H1 (cell line): ENCODE data around the gene NEURL1B. TPM values are rescaled to one million over a fixed set of nuclear protein-coding genes. Genes with fewer than 3 reads are reported as not detected.

Experiments
- CTCF ChIA-PET: fragments of 300-600 bp; sonication (Branson Sonifier 250); formaldehyde crosslinking; loops from one replicate; lab custom pipeline; 2021; ENCODE audit not compliant: partially characterized antibody; lab: Charles Lee
- POLR2A ChIA-PET: fragments of 300-600 bp; sonication (Branson Sonifier 250); formaldehyde crosslinking; loops from one replicate; lab custom pipeline; 2021; ENCODE audit warnings: inconsistent platforms; ENCODE audit not compliant: partially characterized antibody; lab: Charles Lee
- DNase-seq, 2 experiments: peaks; one replicate each; pipeline versions ENCODE4 v3.0.0 to v3.0.0-alpha.2; 2010 to 2022; ENCODE audit warnings: low spot score in 2 of 2, low read depth in 1 of 2, mixed read lengths in 1 of 2
- FAIRE-seq: peaks from 2 replicates; lab custom pipeline; 2011; peaks lifted over from hg19 to GRCh38; lab: Jason Lieb, UNC
- H2AFZ ChIP-seq: 2 replicates; pipeline ENCODE4 v1.8.1; 2012; ENCODE audit warnings: low read length, inconsistent platforms
- H2AK5ac ChIP-seq: 2 replicates; pipeline ENCODE4 v1.6.1; 2013; ENCODE audit warnings: low read depth, low read length
- H2BK120ac ChIP-seq: replicated peaks from 2 replicates; pipeline ENCODE3; 2013; ENCODE audit warnings: low read depth, low read length, inconsistent platforms
- H2BK12ac ChIP-seq: 2 replicates; pipeline ENCODE4 v1.6.1; 2013; ENCODE audit warnings: low read depth, low read length
- H2BK15ac ChIP-seq: 2 replicates; pipeline ENCODE4 v1.6.1; 2013; ENCODE audit warnings: low read length
- H2BK20ac ChIP-seq: 2 replicates; pipeline ENCODE4 v1.6.1; 2013; ENCODE audit warnings: low read length
- H2BK5ac ChIP-seq: 2 replicates; pipeline ENCODE4 v1.6.1; 2013; ENCODE audit warnings: low read depth, low read length
- H3K14ac ChIP-seq: 2 replicates; pipeline ENCODE4 v1.6.1; 2013; ENCODE audit warnings: inconsistent platforms; ENCODE audit not compliant: insufficient read length
- H3K18ac ChIP-seq: 2 replicates; pipeline ENCODE4 v1.6.1; 2013; ENCODE audit warnings: low read length; ENCODE audit errors: extremely low read depth
- H3K23ac ChIP-seq: 2 replicates; pipeline ENCODE4 v1.6.1; 2013; ENCODE audit warnings: inconsistent platforms; ENCODE audit not compliant: insufficient read length
- H3K23me2 ChIP-seq: 2 replicates; pipeline ENCODE4 v1.6.1; 2013; ENCODE audit warnings: low read depth, low read length
- H3K27ac ChIP-seq: 2 replicates; pipeline ENCODE4 v1.6.1; 2011; ENCODE audit warnings: low read depth, low read length, inconsistent platforms
- H3K27me3 ChIP-seq, 4 experiments: replicated peaks in 1 of 4; 1 replicate in 1 of 4; 2 replicates in 3 of 4; pipeline versions ENCODE4 v1.6.1 to v1.8.1; 2011 to 2013; ENCODE audit warnings: low read length in 3 of 4, mild to moderate bottlenecking in 3 of 4, inconsistent platforms in 2 of 4, mixed read lengths in 2 of 4, moderate library complexity in 1 of 4; ENCODE audit not compliant: control insufficient read depth in 3 of 4, insufficient read depth in 3 of 4; ENCODE audit errors: extremely low read depth in 1 of 4
- H3K36me3 ChIP-seq, 4 experiments: 2 replicates each; pipeline versions ENCODE4 v1.6.1 to v1.8.1; 2011 to 2013; ENCODE audit warnings: mild to moderate bottlenecking in 4 of 4, low read length in 3 of 4, moderate library complexity in 2 of 4, control low read depth in 1 of 4, inconsistent platforms in 1 of 4; ENCODE audit not compliant: insufficient read depth in 4 of 4, control insufficient read depth in 2 of 4
- H3K4ac ChIP-seq: replicated peaks from 2 replicates; pipeline ENCODE3; 2013; ENCODE audit warnings: low read length, low read depth, mixed read lengths, inconsistent platforms; ENCODE audit not compliant: insufficient read length
- H3K4me1 ChIP-seq, 4 experiments: replicated peaks in 1 of 4; 1 replicate in 1 of 4; 2 replicates in 3 of 4; pipeline versions ENCODE4 v1.6.1 to v1.8.1; 2011 to 2013; ENCODE audit warnings: low read length in 3 of 4, inconsistent platforms in 2 of 4, mixed read lengths in 1 of 4; ENCODE audit not compliant: insufficient read depth in 4 of 4, control insufficient read depth in 3 of 4
- H3K4me2 ChIP-seq, 2 experiments: 2 replicates each; pipeline versions ENCODE4 v1.6.1 to v1.8.1; 2011 to 2013; ENCODE audit warnings: low read depth in 2 of 2, low read length in 2 of 2, control low read depth in 1 of 2, inconsistent platforms in 1 of 2, mild to moderate bottlenecking in 1 of 2; ENCODE audit not compliant: insufficient read depth in 1 of 2
- H3K4me3 ChIP-seq, 4 experiments: fragments of 200-600, 300-600 bp in 1 of 4; sonication (generic), shearing (Covaris generic), sonication (Bioruptor Twin) in 1 of 4; 2 replicates each; pipeline versions ENCODE4 v1.5.1 to v1.8.1; 2011 to 2016; ENCODE audit warnings: low read length in 4 of 4, low read depth in 3 of 4, control low read depth in 2 of 4, inconsistent platforms in 2 of 4, mild to moderate bottlenecking in 2 of 4, mixed read lengths in 1 of 4, moderate library complexity in 1 of 4; ENCODE audit not compliant: insufficient read depth in 2 of 4; ENCODE audit errors: extremely low read depth in 1 of 4
- H3K56ac ChIP-seq: replicated peaks from 2 replicates; pipeline ENCODE3; 2013; ENCODE audit warnings: low read depth, mild to moderate bottlenecking, mixed read lengths, low read length, inconsistent platforms; ENCODE audit not compliant: insufficient read length
- H3K79me1 ChIP-seq: 2 replicates; pipeline ENCODE4 v1.6.1; 2013; ENCODE audit warnings: low read depth, low read length, control low read depth
- H3K79me2 ChIP-seq, 2 experiments: 2 replicates each; pipeline versions ENCODE4 v1.6.1 to v1.8.1; 2012 to 2013; ENCODE audit warnings: low read length in 2 of 2, mild to moderate bottlenecking in 2 of 2, inconsistent platforms in 1 of 2; ENCODE audit not compliant: insufficient read depth in 2 of 2, control insufficient read depth in 1 of 2
- H3K9ac ChIP-seq, 4 experiments: replicated peaks in 1 of 4; 1 replicate in 1 of 4; 2 replicates in 3 of 4; pipeline versions ENCODE4 v1.6.1 to v1.8.1; 2011 to 2013; ENCODE audit warnings: low read depth in 3 of 4, low read length in 3 of 4, control low read depth in 2 of 4, mild to moderate bottlenecking in 2 of 4, moderate library complexity in 2 of 4, inconsistent platforms in 1 of 4; ENCODE audit errors: extremely low read depth in 1 of 4
- H3K9me3 ChIP-seq, 2 experiments: 2 replicates each; pipeline versions ENCODE4 v1.6.1 to v1.8.1; 2012 to 2013; ENCODE audit warnings: mild to moderate bottlenecking in 2 of 2, moderate library complexity in 2 of 2, control low read depth in 1 of 2, inconsistent platforms in 1 of 2, low read depth in 1 of 2, low read length in 1 of 2, mixed read lengths in 1 of 2; ENCODE audit not compliant: insufficient read depth in 2 of 2
- H4K20me1 ChIP-seq, 2 experiments: replicated peaks in 1 of 2; 2 replicates each; pipeline versions ENCODE3 to v1.8.1; 2011 to 2013; ENCODE audit warnings: inconsistent platforms in 2 of 2, low read length in 2 of 2, mild to moderate bottlenecking in 1 of 2; ENCODE audit not compliant: insufficient read depth in 2 of 2, control insufficient read depth in 1 of 2
- H4K5ac ChIP-seq: 2 replicates; pipeline ENCODE4 v1.6.1; 2013; ENCODE audit warnings: low read length, low read depth, mixed read lengths, inconsistent platforms; ENCODE audit not compliant: insufficient read length
- H4K8ac ChIP-seq: 2 replicates; pipeline ENCODE4 v1.8.0; 2013; ENCODE audit warnings: mild to moderate bottlenecking, moderate library complexity, low read length, inconsistent platforms; ENCODE audit not compliant: insufficient read depth; ENCODE audit errors: extremely low read depth
- H4K91ac ChIP-seq: replicated peaks from 2 replicates; pipeline ENCODE3; 2013; ENCODE audit warnings: low read length, mixed read lengths, inconsistent platforms; ENCODE audit not compliant: insufficient read length
- CREB1 ChIP-seq: IDR thresholded peaks from 2 replicates; pipeline ENCODE4 v1.6.1; 2012; ENCODE audit warnings: inconsistent platforms
- EZH2 ChIP-seq: fragments of 200-600 bp; sonication (generic); IDR thresholded peaks from 2 replicates; pipeline ENCODE4 v1.7.1; 2012; ENCODE audit warnings: low read depth, mild to moderate bottlenecking, moderate library complexity, low read length, inconsistent platforms; ENCODE audit not compliant: severe bottlenecking
- KDM4A ChIP-seq: IDR thresholded peaks from one replicate; pipeline ENCODE4 v1.7.1; 2012; ENCODE audit warnings: low read depth, mild to moderate bottlenecking, moderate library complexity, low read length, inconsistent platforms; ENCODE audit not compliant: severe bottlenecking
- POLR2A ChIP-seq, 2 experiments: IDR thresholded peaks; 1 replicate in 1 of 2; 2 replicates in 1 of 2; pipeline ENCODE4 v1.6.1; 2011; ENCODE audit warnings: low read depth in 2 of 2, low read length in 2 of 2, mild to moderate bottlenecking in 2 of 2; ENCODE audit errors: control extremely low read depth in 1 of 2
- RAD21 ChIP-seq, 2 experiments: IDR thresholded peaks in 1 of 2; conservative IDR thresholded peaks in 1 of 2; 2 replicates each; pipeline ENCODE4 v1.6.1; 2011; ENCODE audit warnings: low read depth in 2 of 2, low read length in 2 of 2, improper control_type of control experiment in 1 of 2, inconsistent platforms in 1 of 2, mild to moderate bottlenecking in 1 of 2, moderate library complexity in 1 of 2
- SP1 ChIP-seq: IDR thresholded peaks from 2 replicates; pipeline ENCODE4 v1.6.1; 2011; ENCODE audit warnings: low read depth, low read length
- SP4 ChIP-seq: IDR thresholded peaks from 2 replicates; pipeline ENCODE4 v1.6.1; 2012; ENCODE audit warnings: low read length, inconsistent platforms
- SUZ12 ChIP-seq: fragments of 200-600 bp; sonication (generic); IDR thresholded peaks from 2 replicates; pipeline ENCODE4 v1.6.1; 2012; ENCODE audit warnings: mild to moderate bottlenecking, inconsistent platforms, low read length, moderate library complexity, mixed read lengths
- TEAD4 ChIP-seq: IDR thresholded peaks from 2 replicates; pipeline ENCODE4 v1.6.1; 2012; ENCODE audit warnings: low read depth, low read length, inconsistent platforms, mixed read lengths
- WGBS, 2 experiments: shearing (Covaris generic) in 1 of 2; methylation state at CpG; one replicate each; pipeline versions ENCODE4 v1.1.6 to v1.1.7; 2013 to 2015; ENCODE audit warnings: low lambda C conversion rate in 2 of 2, mixed read lengths in 2 of 2, inconsistent platforms in 1 of 2, low coverage in 1 of 2, missing lambda C conversion rate in 1 of 2; ENCODE audit not compliant: insufficient replicate concordance in 2 of 2, insufficient coverage in 1 of 2, insufficient read length in 1 of 2; ENCODE audit errors: extremely low coverage in 1 of 2, missing lambda C conversion rate in 1 of 2; 5-methylcytosine and 5-hydroxymethylcytosine counted together
- polyA plus RNA-seq, 7 experiments: library from polyadenylated mRNA; depleted of rRNA in 3 of 7; stranded (reverse) in 5 of 7; unstranded in 2 of 7; fragments of >200 nt in 5 of 7; fragments of 200-250 nt in 2 of 7; gene quantifications; 1 replicate in 5 of 7; 2 replicates in 1 of 7; 4 replicates in 1 of 7; pipeline versions ENCODE4 v1.2.1 to v1.2.3, GENCODE V29; 2011 to 2013; ENCODE audit warnings: missing spikeins in 2 of 7, mixed read lengths in 2 of 7
- total RNA-seq: library from RNA; stranded (reverse); fragmentation: NEBNext Ultra II Directional; extraction: Animal tissue kit (Norgen Biotek cat#: 25700); gene quantifications from 2 replicates; pipeline ENCODE4 v1.2.1, GENCODE V29; 2021
- TF ChIP-seq, protein P1 (sequence below), 3 experiments: IDR thresholded peaks; 1 replicate in 2 of 3; 2 replicates in 1 of 3; pipeline versions ENCODE4 v1.5.1 to v1.6.1; 2011; ENCODE audit warnings: low read length in 3 of 3, mild to moderate bottlenecking in 3 of 3, inconsistent platforms in 2 of 3, low read depth in 1 of 3, moderate library complexity in 1 of 3; ENCODE audit not compliant: insufficient read depth in 1 of 3; ENCODE audit errors: control extremely low read depth in 1 of 3
- TF ChIP-seq, protein P2 (sequence below): IDR thresholded peaks from 2 replicates; pipeline ENCODE4 v1.6.1; 2011; ENCODE audit warnings: low read depth, mild to moderate bottlenecking, low read length; ENCODE audit not compliant: insufficient read depth

Gene NEURL1B
- total and polyA plus RNA-seq, 2 of the 8 experiments (the other 6 are each of a cell fraction or from before 2014, with no cell fraction given), result 3.3 to 6.1 TPM

DNA sequence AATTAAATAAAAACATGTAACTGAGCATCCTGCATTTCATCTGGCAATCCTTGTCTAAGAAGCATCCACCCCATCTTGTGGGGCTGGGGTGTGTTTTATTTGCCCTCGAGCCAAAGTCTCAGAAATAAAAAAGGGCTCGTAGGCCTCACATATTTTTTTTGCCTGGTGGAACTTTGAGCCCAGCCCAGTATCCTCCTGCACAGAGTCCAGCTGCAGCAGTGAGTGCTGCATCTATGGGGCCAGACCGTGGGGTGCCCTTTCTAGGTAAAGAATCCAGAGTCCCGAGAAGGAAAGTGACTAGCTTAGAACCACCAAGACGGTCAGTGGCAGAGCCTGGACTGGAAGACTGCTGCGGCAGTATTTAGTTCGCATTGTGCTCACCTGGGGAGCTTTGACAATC lies 33.1 kb downstream of the NEURL1B start:
- Histone ChIP-seq H3K14ac (no peak overlapping the region), H3K27me3 (no peaks in the 10 kb centered on the region; a peak in 1 of 7 replicates), H2BK120ac (no peak overlapping the region), H3K79me1 (no peaks in the 10 kb centered on the region), H3K18ac (no peak overlapping the region), H3K4ac (no peak overlapping the region), H4K20me1 (no peaks in the 10 kb centered on the region), H3K56ac (no peak overlapping the region), H2AK5ac (no peak overlapping the region), H2AFZ (no peak overlapping the region), H2BK5ac (no peak overlapping the region), H3K23ac (no peak overlapping the region), H3K9ac (no peak overlapping the region), H4K5ac (no peak overlapping the region), H3K4me3 (no peak overlapping the region), H2BK12ac (no peak overlapping the region), H3K79me2 (no peaks in the 10 kb centered on the region), H4K8ac (no peak overlapping the region), H3K9me3 (no peaks in the 10 kb centered on the region), H4K91ac (no peak overlapping the region), H3K4me1 (peaks cover 0 to 4% (median 0%) of the 10 kb centered on the region in 4 experiments; a peak in 3 of 7 replicates), H2BK20ac (no peak overlapping the region), H3K36me3 (no peaks in the 10 kb centered on the region), H2BK15ac (no peak overlapping the region), H3K27ac (no peak overlapping the region), H3K23me2 (no peaks in the 10 kb centered on the region), H3K4me2 (no peak overlapping the region)
- ChIA-PET POLR2A (interaction anchor here (0.6 kb wide), 1 partner anchor 231 kb away, joined by 3 read pairs; no protein-coding TSS in a partner anchor), CTCF (interaction anchor here (1.3 to 17.9 kb wide), 5 partner anchors 12 to 195 kb away, joined by 4 to 176 read pairs (median 113); partner anchors contain the start of gene NEURL1B)
- TF ChIP-seq SP1 (no peak), RAD21 (IDR thresholded peaks at IDR 0.05 in 1 of 2, conservative IDR thresholded peaks at IDR 0.05 in 1 of 2; ENCODE audit: low read depth in 2 of 2, low read length in 2 of 2) (no peak), POLR2A (IDR thresholded peaks at IDR 0.05; ENCODE audit: control extremely low read depth in 1 of 2, low read depth in 2 of 2, low read length in 2 of 2) (no peak), SUZ12 (no peak), KDM4A (no peak), SP4 (no peak), EZH2 (no peak), TEAD4 (no peak), CREB1 (no peak)
- TF ChIP-seq, protein P1, sequence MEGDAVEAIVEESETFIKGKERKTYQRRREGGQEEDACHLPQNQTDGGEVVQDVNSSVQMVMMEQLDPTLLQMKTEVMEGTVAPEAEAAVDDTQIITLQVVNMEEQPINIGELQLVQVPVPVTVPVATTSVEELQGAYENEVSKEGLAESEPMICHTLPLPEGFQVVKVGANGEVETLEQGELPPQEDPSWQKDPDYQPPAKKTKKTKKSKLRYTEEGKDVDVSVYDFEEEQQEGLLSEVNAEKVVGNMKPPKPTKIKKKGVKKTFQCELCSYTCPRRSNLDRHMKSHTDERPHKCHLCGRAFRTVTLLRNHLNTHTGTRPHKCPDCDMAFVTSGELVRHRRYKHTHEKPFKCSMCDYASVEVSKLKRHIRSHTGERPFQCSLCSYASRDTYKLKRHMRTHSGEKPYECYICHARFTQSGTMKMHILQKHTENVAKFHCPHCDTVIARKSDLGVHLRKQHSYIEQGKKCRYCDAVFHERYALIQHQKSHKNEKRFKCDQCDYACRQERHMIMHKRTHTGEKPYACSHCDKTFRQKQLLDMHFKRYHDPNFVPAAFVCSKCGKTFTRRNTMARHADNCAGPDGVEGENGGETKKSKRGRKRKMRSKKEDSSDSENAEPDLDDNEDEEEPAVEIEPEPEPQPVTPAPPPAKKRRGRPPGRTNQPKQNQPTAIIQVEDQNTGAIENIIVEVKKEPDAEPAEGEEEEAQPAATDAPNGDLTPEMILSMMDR (IDR thresholded peaks at IDR 0.05; ENCODE audit: control extremely low read depth in 1 of 3, insufficient read depth in 1 of 3, low read depth in 1 of 3, low read length in 3 of 3), result no peak
- TF ChIP-seq, protein P2, sequence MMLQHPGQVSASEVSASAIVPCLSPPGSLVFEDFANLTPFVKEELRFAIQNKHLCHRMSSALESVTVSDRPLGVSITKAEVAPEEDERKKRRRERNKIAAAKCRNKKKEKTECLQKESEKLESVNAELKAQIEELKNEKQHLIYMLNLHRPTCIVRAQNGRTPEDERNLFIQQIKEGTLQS, result no peak
- FAIRE-seq, result no peak
- WGBS, 2 experiments, result 88% methylated on average over 7 of the region's 7 CpGs; no CpG with 5 or more reads in 1 of the 2 experiments
- DNase-seq, result no peak
